ENCODE results near the gene RRAS. TPM values are rescaled to one million over a fixed set of nuclear protein-coding genes. Genes with fewer than 3 reads are reported as not detected.

The RRAS gene
- total RNA-seq, 1 donor from 2014 or later: 8.9 TPM

DNA sequence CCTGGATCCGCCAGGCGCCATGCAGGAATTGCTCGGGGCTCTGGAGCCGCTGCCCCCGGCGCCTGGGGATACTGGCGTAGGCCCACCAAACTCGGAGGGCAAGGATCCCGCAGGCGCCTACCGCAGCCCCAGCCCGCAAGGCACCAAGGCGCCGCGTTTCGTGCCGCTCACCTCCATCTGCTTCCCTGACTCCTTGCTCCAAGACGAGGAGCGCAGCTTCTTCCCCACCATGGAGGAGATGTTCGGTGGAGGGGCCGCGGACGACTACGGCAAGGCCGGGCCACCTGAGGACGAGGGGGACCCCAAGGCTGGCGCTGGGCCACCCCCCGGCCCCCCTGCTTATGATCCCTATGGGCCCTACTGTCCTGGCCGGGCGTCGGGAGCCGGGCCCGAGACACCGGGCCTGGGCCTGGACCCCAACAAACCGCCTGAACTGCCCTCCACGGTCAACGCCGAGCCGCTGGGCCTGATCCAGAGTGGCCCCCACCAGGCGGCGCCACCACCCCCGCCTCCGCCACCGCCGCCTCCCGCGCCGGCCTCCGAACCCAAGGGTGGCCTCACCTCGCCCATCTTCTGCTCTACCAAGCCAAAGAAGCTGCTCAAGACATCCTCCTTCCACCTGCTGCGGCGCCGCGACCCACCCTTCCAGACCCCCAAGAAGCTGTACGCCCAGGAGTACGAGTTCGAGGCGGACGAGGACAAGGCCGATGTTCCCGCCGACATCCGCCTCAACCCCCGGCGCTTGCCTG lies 42.8 kb downstream of the RRAS start:
- no peak for DNase-seq (ENCODE audit: low spot score)

GRCh38 chr19:49596407-49596806 lies 43.5 kb downstream of the RRAS start:
- DNase-seq (ENCODE audit: low spot score) (no peak), ATAC-seq (no peak)

More for the DNA sequence above, 42.8 kb downstream of the RRAS start:
- ATAC-seq: no peak

GRCh38 chr19:49595819-49596404 lies 44.0 kb downstream of the RRAS start:
- ATAC-seq: no peak
- no peak for DNase-seq (ENCODE audit: low spot score)

GRCh38 chr19:49594993-49595818 lies 44.7 kb downstream of the RRAS start:
- DNase-seq (ENCODE audit: low spot score) (no peak), ATAC-seq (no peak)

DNA sequence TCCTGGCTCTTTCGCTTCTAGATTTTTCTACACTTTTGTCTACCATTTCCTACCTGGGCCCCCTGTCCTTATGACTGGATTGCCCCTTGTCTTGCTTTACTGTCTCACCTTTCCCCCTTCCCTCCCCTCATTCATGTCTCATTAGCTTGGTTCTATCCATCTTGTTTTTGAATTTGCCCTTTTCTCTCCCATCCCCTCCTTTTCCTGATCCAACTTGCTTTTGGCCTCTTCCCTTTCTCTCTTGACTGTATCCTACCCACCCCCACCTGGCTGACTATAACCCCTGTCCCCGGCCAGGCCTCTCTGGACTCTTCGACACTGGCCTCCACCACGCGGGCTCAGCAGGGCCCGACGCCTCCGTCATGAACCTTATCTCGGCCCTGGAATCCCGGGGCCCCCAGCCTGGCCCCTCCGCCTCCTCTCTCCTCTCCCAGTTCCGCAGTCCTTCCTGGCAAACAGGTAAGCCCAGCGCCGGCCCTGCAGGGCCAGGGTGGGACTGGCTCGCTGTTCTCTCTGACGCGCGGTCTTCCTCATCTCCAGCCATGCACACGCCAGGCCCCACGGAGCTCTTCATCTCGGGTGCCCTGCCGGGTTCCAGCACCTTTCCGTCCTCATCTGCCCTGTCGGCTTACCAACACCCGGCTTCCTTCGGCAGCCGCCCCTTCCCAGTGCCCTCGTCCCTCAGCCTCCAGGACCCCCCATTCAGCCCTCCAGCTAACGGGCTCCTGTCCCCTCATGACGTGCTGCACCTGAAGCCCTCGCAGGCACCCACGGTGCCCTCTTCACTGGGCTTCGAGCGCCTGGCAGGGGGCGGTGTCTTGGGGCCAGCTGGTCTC lies 45.6 kb downstream of the RRAS start:
- ATAC-seq: no peak
- no peak for DNase-seq (ENCODE audit: low spot score)

GRCh38 chr19:49593233-49594113 lies 46.5 kb downstream of the RRAS start:
- DNase-seq (ENCODE audit: low spot score): peak; percentile 86
- peak; percentile 13 for ATAC-seq

DNA sequence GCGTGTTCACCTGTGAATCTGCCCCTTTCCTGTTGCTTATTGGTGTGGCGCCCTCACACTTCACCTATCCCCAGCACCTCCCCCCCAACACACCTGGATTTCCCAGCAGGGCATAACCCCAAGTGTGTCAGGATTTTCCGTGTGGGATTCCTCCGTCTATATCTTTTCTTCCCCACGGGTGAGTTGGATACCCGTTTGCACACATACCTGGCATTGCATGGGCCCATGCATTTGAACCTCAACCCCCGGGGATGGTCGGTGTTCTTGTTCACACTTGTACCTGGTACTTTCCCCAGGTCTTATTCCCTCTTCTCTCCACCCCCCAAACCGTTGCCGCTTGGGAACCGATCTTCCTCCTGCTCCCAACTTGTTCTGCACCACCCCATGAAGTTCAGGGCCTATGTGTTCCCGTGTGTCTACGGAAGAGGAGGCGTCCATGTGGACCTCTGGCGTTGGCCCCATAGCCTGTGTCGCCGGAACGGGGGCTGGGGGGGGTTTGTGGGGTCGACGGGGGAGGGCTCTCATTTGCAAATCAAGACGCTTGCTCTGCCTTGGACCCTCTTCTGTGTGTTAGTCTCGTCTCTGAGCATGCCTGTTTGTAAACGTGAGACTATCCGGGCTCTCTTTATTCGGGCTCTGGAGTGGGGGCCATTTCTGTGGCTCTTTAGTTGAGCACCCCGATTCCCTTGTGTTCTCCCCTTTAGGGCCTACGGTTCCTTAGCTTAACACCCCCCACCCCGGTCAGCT lies 47.3 kb downstream of the RRAS start:
- ATAC-seq (no peak), DNase-seq (ENCODE audit: low spot score) (no peak)

DNA sequence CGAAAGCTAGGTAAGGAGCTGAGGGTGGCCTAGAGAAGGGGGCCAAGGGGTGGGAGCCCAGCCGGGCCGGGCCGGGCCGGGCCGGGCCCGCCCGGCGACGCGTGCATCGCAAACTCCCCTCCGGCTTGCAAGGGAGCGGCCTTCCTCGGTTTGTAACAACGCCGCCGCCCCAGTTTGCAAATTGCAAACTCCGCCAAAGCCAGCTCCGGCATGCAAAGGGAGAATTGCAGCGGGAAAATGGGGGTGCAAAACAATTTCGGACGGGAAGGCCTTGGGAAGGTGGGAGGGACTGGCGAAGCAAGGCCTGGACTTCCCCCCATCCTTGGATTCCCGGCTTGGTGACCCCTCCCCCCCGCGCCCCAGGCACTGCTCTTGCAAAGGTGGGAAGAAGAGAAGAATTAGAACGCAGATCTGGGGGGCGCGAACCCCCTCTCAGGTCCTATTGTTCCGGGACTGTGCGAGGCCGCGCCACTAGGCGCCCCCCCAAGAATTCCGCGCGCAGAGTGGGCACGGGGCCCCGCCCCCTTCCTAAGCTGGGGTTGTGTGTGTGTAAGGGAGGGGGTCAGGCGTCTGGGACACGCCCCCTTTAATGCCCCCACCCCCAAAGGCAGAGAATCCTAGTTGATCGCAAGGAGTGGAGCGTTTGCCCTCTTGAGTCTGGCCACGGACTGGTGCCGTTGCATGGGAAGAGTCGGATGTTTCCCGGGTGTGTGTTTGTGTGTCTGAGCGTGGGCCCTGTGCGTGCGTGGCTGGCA lies 48.0 kb downstream of the RRAS start:
- no peak for ATAC-seq
- DNase-seq (ENCODE audit: low spot score): peak; percentile 58

DNA sequence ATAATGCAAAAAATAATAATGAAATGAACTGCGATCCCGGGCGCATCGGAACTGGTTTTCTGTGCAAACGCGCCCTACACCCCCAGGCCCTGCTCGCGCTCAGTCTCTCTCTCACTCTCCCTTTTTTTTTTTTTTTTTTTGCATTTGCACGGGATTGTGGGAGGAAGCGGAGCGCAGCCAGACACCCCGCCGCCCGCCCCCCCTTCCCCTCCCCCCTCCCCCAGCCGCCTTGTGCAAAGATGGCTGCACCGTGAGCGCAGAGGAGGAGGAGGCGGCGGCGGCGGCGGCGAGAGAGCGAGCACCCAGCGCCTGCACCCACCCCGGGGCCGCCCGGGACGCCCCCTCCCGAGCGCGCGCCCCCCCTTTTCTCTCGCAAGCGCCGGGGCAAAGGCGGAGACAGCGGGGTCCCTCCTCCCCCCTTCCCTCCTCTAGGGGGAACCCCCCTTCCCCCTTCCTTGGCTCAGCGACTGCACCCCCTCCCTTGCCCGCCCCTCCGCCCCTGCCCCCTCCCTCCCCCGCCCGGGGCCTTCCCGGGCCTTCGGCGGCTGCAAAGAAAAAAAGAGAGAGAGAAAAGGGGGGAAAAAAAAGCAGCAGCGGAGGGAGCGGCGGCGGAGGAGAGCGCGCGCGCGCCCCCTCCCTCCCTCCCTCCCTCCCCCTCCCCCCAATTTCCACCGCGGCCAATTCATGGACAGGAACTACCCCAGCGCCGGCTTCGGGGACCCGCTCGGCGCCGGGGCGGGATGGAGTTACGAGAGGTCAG lies 48.8 kb downstream of the RRAS start, which contains the start of gene PRR12:
PRR12 (plus strand) TSS at position 212 of the 760 bp plus-strand sequence; CDS start at position 685, 473 bp downstream.
- ATAC-seq: peak; percentile 61

GRCh38 chr19:49590071-49590970 lies 49.6 kb downstream of the RRAS start:
- ATAC-seq: peak; percentile 84
- DNase-seq (ENCODE audit: low spot score): peak; percentile 98

More for the DNA sequence above, 48.8 kb downstream of the RRAS start, which contains the start of gene PRR12:
- peak; percentile 68 for DNase-seq (ENCODE audit: low spot score)

DNA sequence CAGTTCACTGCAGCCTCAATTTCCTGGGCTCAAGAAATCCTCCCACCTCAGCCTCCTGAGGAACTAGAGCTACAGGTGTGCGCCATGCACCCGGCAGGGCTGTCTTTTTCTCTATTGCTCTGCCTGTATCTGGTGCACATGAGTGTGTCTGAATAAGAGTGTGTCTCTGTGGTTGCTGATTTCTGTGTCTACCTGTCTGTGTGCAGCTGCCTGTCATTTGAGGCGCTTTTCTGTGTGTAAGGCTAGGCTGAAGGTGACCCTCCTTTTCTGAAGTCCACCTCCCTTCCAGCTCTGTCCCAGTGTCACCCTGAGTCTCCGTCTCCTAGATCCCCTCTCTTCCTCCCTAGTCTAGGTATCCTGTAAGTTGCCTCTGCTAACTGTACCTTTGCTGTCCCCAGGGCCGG lies 50.4 kb downstream of the RRAS start:
- ATAC-seq: no peak
- DNase-seq (ENCODE audit: low spot score): no peak

DNA sequence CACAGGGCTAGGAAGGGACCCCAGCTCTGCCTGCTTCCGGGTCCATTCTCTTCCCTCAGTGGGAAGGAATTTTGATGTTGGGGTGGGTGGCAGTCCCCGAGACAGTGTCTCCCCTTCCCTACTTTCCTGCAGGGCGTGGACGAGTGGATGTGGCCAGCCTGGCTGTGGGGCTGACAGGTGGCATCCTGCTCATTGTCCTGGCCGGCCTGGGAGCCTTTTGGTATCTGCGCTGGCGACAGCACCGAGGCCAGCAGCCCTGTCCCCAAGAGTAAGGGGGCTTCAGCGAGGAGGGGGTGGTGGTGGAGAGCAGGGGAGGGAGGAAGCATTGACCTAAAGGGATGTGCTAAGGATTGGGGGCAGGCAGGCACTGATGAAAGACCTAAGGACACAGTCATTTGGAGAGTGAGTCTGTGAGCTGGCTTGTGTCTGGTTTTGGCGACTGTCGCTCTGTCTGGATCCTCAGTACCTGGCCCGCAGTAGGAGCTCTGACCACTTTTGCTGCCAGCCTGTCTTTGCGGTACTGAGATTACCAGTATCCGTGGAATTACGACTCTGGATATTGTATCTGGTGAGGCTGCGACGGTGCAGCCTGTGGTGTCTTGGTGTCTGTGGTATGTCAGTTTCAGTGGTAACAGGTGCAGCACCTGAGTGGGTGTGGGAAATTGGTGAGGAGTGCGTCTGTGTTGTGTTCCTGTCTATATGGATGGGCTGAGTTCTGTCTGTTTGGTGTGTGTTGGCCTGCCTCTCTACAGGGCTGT lies 51.4 kb downstream of the RRAS start:
- no peak for ATAC-seq
- DNase-seq (ENCODE audit: low spot score): no peak

- DNase-seq (ENCODE audit: low spot score) (no peak), ATAC-seq (no peak)
Measured at GRCh38 chr19:49587227-49587626, 52.7 kb downstream of the RRAS start.
